Natural killer cell (primary cell): ENCODE results near the gene SUMO3. TPM values are rescaled to one million over a fixed set of nuclear protein-coding genes. Genes with fewer than 3 reads are reported as not detected.

Experiments
- ATAC-seq, 3 donors: fragments of 150-1000 bp in 2 of 3; fragments of 200-7000 bp in 1 of 3; cut with Tn5 transposase; 1 replicate in 1 of 3; 2 replicates in 2 of 3; pipeline ENCODE4 v1.10.0; 2021; ENCODE audit warnings: mild to moderate bottlenecking in 2 of 3, moderate library complexity in 2 of 3
- DNase-seq, 2 donors: peaks; one replicate each; pipeline versions ENCODE4 v3.0.0 to v3.0.0-alpha.2; 2013 to 2021; ENCODE audit warnings: mixed read lengths in 1 of 2
- H3K27ac ChIP-seq: one replicate; pipeline ENCODE4 v1.5.1; 2013; ENCODE audit warnings: mild to moderate bottlenecking, low read length
- H3K27me3 ChIP-seq: one replicate; pipeline ENCODE4 v1.6.1; 2013; ENCODE audit warnings: low read length; ENCODE audit not compliant: control insufficient read depth, insufficient read depth
- H3K36me3 ChIP-seq: one replicate; pipeline ENCODE4 v1.6.1; 2013; ENCODE audit warnings: low read length; ENCODE audit not compliant: control insufficient read depth, insufficient read depth
- H3K4me1 ChIP-seq: one replicate; pipeline ENCODE4 v1.6.1; 2013; ENCODE audit warnings: low read length; ENCODE audit not compliant: control insufficient read depth, insufficient read depth
- H3K4me3 ChIP-seq: one replicate; pipeline ENCODE4 v1.5.1; 2013; ENCODE audit warnings: low read length
- H3K9me3 ChIP-seq: one replicate; pipeline ENCODE4 v1.6.1; 2013; ENCODE audit warnings: low read length; ENCODE audit not compliant: control insufficient read depth, insufficient read depth
- H3K27ac Mint-ChIP-seq, 2 donors: one replicate each; pipeline ENCODE4 v1.8.0; 2022; ENCODE audit warnings: mild to moderate bottlenecking in 2 of 2, mixed read lengths in 2 of 2, moderate library complexity in 1 of 2
- H3K27me3 Mint-ChIP-seq, 2 donors: one replicate each; pipeline ENCODE4 v1.8.0; 2022; ENCODE audit warnings: low read depth in 2 of 2, mixed read lengths in 2 of 2
- H3K36me3 Mint-ChIP-seq: one replicate; pipeline ENCODE4 v1.8.0; 2022; ENCODE audit warnings: mixed read lengths
- H3K4me1 Mint-ChIP-seq, 2 donors: one replicate each; pipeline ENCODE4 v1.8.0; 2022; ENCODE audit warnings: mixed read lengths in 2 of 2
- H3K4me3 Mint-ChIP-seq: one replicate; pipeline ENCODE4 v1.8.0; 2022; ENCODE audit warnings: mild to moderate bottlenecking, moderate library complexity, mixed read lengths
- H3K9me3 Mint-ChIP-seq, 2 donors: one replicate each; pipeline ENCODE4 v1.8.0; 2022; ENCODE audit warnings: mixed read lengths in 2 of 2
- CTCF ChIP-seq: fragments of 200-600 bp; IDR thresholded peaks from one replicate; pipeline ENCODE4 v1.8.0; 2022; ENCODE audit warnings: antibody characterized with exemption
- WGBS: methylation state at CpG from one replicate; pipeline ENCODE4 v1.1.7; 2013; ENCODE audit warnings: missing lambda C conversion rate; ENCODE audit not compliant: insufficient coverage; 5-methylcytosine and 5-hydroxymethylcytosine counted together
- intact Hi-C: fragments of 100-400 bp; cut with micrococcal nuclease; formaldehyde crosslinking; loops from one replicate; pipeline ENCODE4 v1.14.2; 2022
- total RNA-seq, 4 donors: library from RNA; stranded (reverse); fragments of 120-200 nt in 1 of 4; gene quantifications; one replicate each; pipeline versions ENCODE4 v1.2.3 to v1.2.4, GENCODE V29; 2013 to 2022

Gene SUMO3
- total RNA-seq, 3 donors from 2014 or later (not counting 1 experiment from before 2014, with no cell fraction given) = 64.0 to 70.1 (median 65.2) TPM

- H3K27me3 Mint-ChIP-seq = no peaks in the 10 kb centered on the region
- intact Hi-C loops = no loop called here
- no peak for TF ChIP-seq CTCF
- H3K27ac ChIP-seq = no peak overlapping the region
- peaks cover 5% of the 10 kb centered on the region in 2 donors for H3K4me1 Mint-ChIP-seq
- no peak overlapping the region for H3K4me3 ChIP-seq
- H3K9me3 Mint-ChIP-seq = no peaks in the 10 kb centered on the region
- peaks cover 12% of the 10 kb centered on the region for H3K4me1 ChIP-seq
- H3K27me3 ChIP-seq = no peaks in the 10 kb centered on the region
- DNase-seq (no peak), ATAC-seq (no peak)
- no peaks in the 10 kb centered on the region for H3K36me3 Mint-ChIP-seq
- no peak overlapping the region for H3K27ac Mint-ChIP-seq
- H3K9me3 ChIP-seq = no peaks in the 10 kb centered on the region
- H3K4me3 Mint-ChIP-seq = no peak overlapping the region
- H3K36me3 ChIP-seq = no peaks in the 10 kb centered on the region
- WGBS = 86% methylated on average over 9 of the region's 9 CpGs
Observed at GRCh38 chr21:44760376-44760775, 57.5 kb downstream of the SUMO3 start.

GRCh38 chr21:44759628-44760285 is 58.1 kb downstream of the SUMO3 start:
- H3K4me3 Mint-ChIP-seq = no peak overlapping the region
- H3K27ac Mint-ChIP-seq = no peak overlapping the region
- H3K9me3 Mint-ChIP-seq = no peaks in the 10 kb centered on the region
- no peaks in the 10 kb centered on the region for H3K36me3 ChIP-seq
- H3K36me3 Mint-ChIP-seq = no peaks in the 10 kb centered on the region
- H3K4me1 ChIP-seq = peaks cover 5% of the 10 kb centered on the region
- no peaks in the 10 kb centered on the region for H3K9me3 ChIP-seq
- DNase-seq (no peak), ATAC-seq (no peak)
- no peak overlapping the region for H3K27ac ChIP-seq
- no peak overlapping the region for H3K4me3 ChIP-seq
- intact Hi-C loops = no loop called here
- no peaks in the 10 kb centered on the region for H3K27me3 Mint-ChIP-seq
- 85% methylated on average over 22 of the region's 22 CpGs for WGBS
- no peaks in the 10 kb centered on the region for H3K4me1 Mint-ChIP-seq
- H3K27me3 ChIP-seq = no peaks in the 10 kb centered on the region
- TF ChIP-seq CTCF = no peak

GRCh38 chr21:44758781-44759627 is 58.9 kb downstream of the SUMO3 start:
- no peaks in the 10 kb centered on the region for H3K4me1 Mint-ChIP-seq
- DNase-seq (no peak), ATAC-seq (no peak)
- 79% methylated on average over 26 of the region's 26 CpGs for WGBS
- no peaks in the 10 kb centered on the region for H3K9me3 ChIP-seq
- no peaks in the 10 kb centered on the region for H3K27me3 ChIP-seq
- intact Hi-C loops = no loop called here
- no peak overlapping the region for H3K27ac Mint-ChIP-seq
- H3K27me3 Mint-ChIP-seq = no peaks in the 10 kb centered on the region
- no peaks in the 10 kb centered on the region for H3K4me1 ChIP-seq
- no peak overlapping the region for H3K4me3 ChIP-seq
- no peaks in the 10 kb centered on the region for H3K36me3 Mint-ChIP-seq
- H3K4me3 Mint-ChIP-seq = no peak overlapping the region
- no peak for TF ChIP-seq CTCF
- no peaks in the 10 kb centered on the region for H3K36me3 ChIP-seq
- no peak overlapping the region for H3K27ac ChIP-seq
- H3K9me3 Mint-ChIP-seq = no peaks in the 10 kb centered on the region
